GM12878 (cell line): ENCODE data around the gene ZNF680. TPM values are rescaled to one million over a fixed set of nuclear protein-coding genes. Genes with fewer than 3 reads are reported as not detected.

Experiments
- ATAC-seq: fragments of 200-7000 bp; cut with Tn5 transposase; 3 replicates; pipeline ENCODE4 v1.9.1; 2020; ENCODE audit warnings: mild to moderate bottlenecking, moderate library complexity
- BruUV-seq: library from RNA; stranded (reverse); fragments of 400-500 nt; replicated peaks from 2 replicates; lab custom pipeline; 2021; lab: Mats Ljungman, UMichigan
- CTCF ChIA-PET: fragments of 300-600 bp; sonication (Branson Sonifier 250); formaldehyde crosslinking; extraction: SDS; loops from one replicate; lab custom pipeline; 2021; ENCODE audit warnings: inconsistent platforms; lab: Yijun Ruan, JAX
- POLR2A ChIA-PET: fragments of 350-600 bp; formaldehyde crosslinking; extraction: SDS; loops from one replicate; lab custom pipeline; 2021; ENCODE audit warnings: inconsistent platforms; lab: Charles Lee
- RAD21 ChIA-PET: fragments of 300-600 bp; sonication (Branson Sonifier 250); formaldehyde crosslinking; loops from one replicate; lab custom pipeline; 2023; ENCODE audit warnings: antibody characterized with exemption; ENCODE audit not compliant: unreplicated experiment; lab: Charles Lee
- SMC1A ChIA-PET: fragments of 300-600 bp; sonication (Branson Sonifier 250); formaldehyde crosslinking; loops from one replicate; lab custom pipeline; 2023; ENCODE audit not compliant: unreplicated experiment, uncharacterized antibody; lab: Charles Lee
- DNase-seq: peaks from one replicate; pipeline ENCODE4 v3.0.0-alpha.2; 2011; ENCODE audit warnings: low read depth, low spot score
- FAIRE-seq: peaks from 3 replicates; lab custom pipeline; 2011; peaks lifted over from hg19 to GRCh38; lab: Jason Lieb, UNC
- H2AFZ ChIP-seq: 2 replicates; pipeline ENCODE4 v1.6.0; 2011; ENCODE audit warnings: low read depth, low read length, control low read depth; ENCODE audit not compliant: control insufficient read depth
- H3K27ac ChIP-seq: 2 replicates; pipeline ENCODE4 v1.5.1; 2011; ENCODE audit warnings: control low read depth; ENCODE audit not compliant: control insufficient read depth, insufficient read depth
- H3K27me3 ChIP-seq, 2 experiments: replicated peaks in 1 of 2; 2 replicates each; pipeline versions ENCODE4 v1.6.0 to v1.6.1; 2011; ENCODE audit warnings: low read length in 1 of 2; ENCODE audit not compliant: control insufficient read depth in 2 of 2, insufficient read depth in 2 of 2
- H3K36me3 ChIP-seq, 2 experiments: 2 replicates each; pipeline ENCODE4 v1.5.1; 2011; ENCODE audit warnings: low read length in 1 of 2; ENCODE audit not compliant: control insufficient read depth in 2 of 2, insufficient read depth in 2 of 2
- H3K4me1 ChIP-seq: 2 replicates; pipeline ENCODE4 v1.6.1; 2011; ENCODE audit warnings: mild to moderate bottlenecking, low read length, moderate library complexity, mixed read lengths; ENCODE audit not compliant: control insufficient read depth, insufficient read depth
- H3K4me2 ChIP-seq: 2 replicates; pipeline ENCODE4 v1.6.0; 2011; ENCODE audit warnings: control low read depth; ENCODE audit not compliant: control insufficient read depth, insufficient read depth
- H3K4me3 ChIP-seq: fragments of 200-600 bp; sonication (generic); 2 replicates; pipeline ENCODE4 v1.5.1; 2016
- H3K79me2 ChIP-seq: 2 replicates; pipeline ENCODE4 v1.6.0; 2011; ENCODE audit warnings: low read length; ENCODE audit not compliant: control insufficient read depth, insufficient read depth
- H3K9ac ChIP-seq: 2 replicates; pipeline ENCODE4 v1.8.0; 2011; ENCODE audit warnings: low read length, control low read depth, mixed read lengths; ENCODE audit not compliant: control insufficient read depth, insufficient read depth
- H3K9me3 ChIP-seq: replicated peaks from 3 replicates; pipeline ENCODE4 v1.5.1; 2011; ENCODE audit warnings: mild to moderate bottlenecking, low read length; ENCODE audit not compliant: control insufficient read depth, insufficient read depth
- H4K20me1 ChIP-seq: 2 replicates; pipeline ENCODE4 v1.6.0; 2011; ENCODE audit not compliant: control insufficient read depth, insufficient read depth
- BRCA1 ChIP-seq: IDR thresholded peaks from 2 replicates; pipeline ENCODE4 v1.6.1; 2011; ENCODE audit warnings: low read depth, low read length, improper control_type of control experiment
- CHD1 ChIP-seq: IDR thresholded peaks from 2 replicates; pipeline ENCODE4 v1.6.1; 2012; ENCODE audit warnings: low read depth, low read length, improper control_type of control experiment
- ESRRA ChIP-seq: IDR thresholded peaks from 2 replicates; pipeline ENCODE4 v1.6.1; 2012; ENCODE audit warnings: mild to moderate bottlenecking, low read length, improper control_type of control experiment
- HDGF ChIP-seq: fragments of 450-650 bp; IDR thresholded peaks from 2 replicates; pipeline ENCODE4 v1.6.1; 2016; ENCODE audit warnings: antibody characterized with exemption
- JUNB ChIP-seq: IDR thresholded peaks from 2 replicates; pipeline ENCODE4 v1.6.1; 2016; ENCODE audit warnings: antibody characterized with exemption, mild to moderate bottlenecking
- MEF2A ChIP-seq: IDR thresholded peaks from 2 replicates; pipeline ENCODE4 v1.6.1; 2011; ENCODE audit warnings: low read depth, mild to moderate bottlenecking, low read length, moderate library complexity; ENCODE audit not compliant: insufficient read depth
- MTA3 ChIP-seq: IDR thresholded peaks from 2 replicates; pipeline ENCODE4 v1.6.1; 2012; ENCODE audit warnings: low read length, inconsistent platforms, borderline replicate concordance
- SMAD5 ChIP-seq: IDR thresholded peaks from 2 replicates; pipeline ENCODE4 v1.6.1; 2016; ENCODE audit warnings: antibody characterized with exemption, low read depth
- WGBS: methylation state at CpG from one replicate; pipeline ENCODE4 v1.1.6; 2016; ENCODE audit warnings: low lambda C conversion rate; ENCODE audit not compliant: insufficient replicate concordance, insufficient coverage; ENCODE audit errors: missing lambda C conversion rate; 5-methylcytosine and 5-hydroxymethylcytosine counted together
- in situ Hi-C: fragments of 300-500 bp; cut with MboI; formaldehyde crosslinking; loops from 9 replicates; pipeline ENCODE4 v1.14.3; 2018; ENCODE audit warnings: mixed read lengths
- intact Hi-C: fragments of 100-400 bp; cut with micrococcal nuclease; formaldehyde crosslinking; loops from one replicate; pipeline ENCODE4 v1.14.2; 2022; ENCODE audit not compliant: unreplicated experiment
- polyA plus RNA-seq, 11 experiments: library from polyadenylated mRNA; depleted of rRNA in 4 of 11; unstranded in 6 of 11; stranded (reverse) in 5 of 11; fragments of >200 nt; fragmentation: Nextera tagmentation in 4 of 11; fragmentation: Illumina TruSeq in 1 of 11; extraction: Ambion mirVana in 4 of 11; extraction: Trizol in 1 of 11; gene quantifications; 1 replicate in 1 of 11; 2 replicates in 10 of 11; pipeline versions ENCODE4 v1.2.1 to v1.2.3, GENCODE V29; 2011 to 2016; ENCODE audit warnings: inconsistent platforms in 2 of 11, missing spikeins in 2 of 11, low read depth in 1 of 11
- total RNA-seq, 4 experiments: library from RNA; depleted of rRNA in 3 of 4; stranded (reverse); fragments of >200 nt in 3 of 4; fragmentation: Illumina TruSeq in 1 of 4; extraction: Trizol in 1 of 4; gene quantifications; 2 replicates each; pipeline versions ENCODE4 v1.2.1 to v1.2.3, GENCODE V29; 2013 to 2021
- TF ChIP-seq, protein P1 (sequence below): IDR thresholded peaks from 2 replicates; pipeline ENCODE4 v1.6.1; 2012; ENCODE audit warnings: low read length, inconsistent platforms
- TF ChIP-seq, protein P2 (sequence below): fragments of 450-650 bp; formaldehyde crosslinking; IDR thresholded peaks from 2 replicates; pipeline ENCODE4 v1.4.0; 2022; ENCODE audit warnings: mild to moderate bottlenecking, moderate library complexity
- TF ChIP-seq, protein P3 (sequence below): IDR thresholded peaks from 2 replicates; pipeline ENCODE4 v1.6.1; 2012; ENCODE audit warnings: low read depth, low read length, improper control_type of control experiment
- TF ChIP-seq, protein P4 (sequence below): IDR thresholded peaks from 2 replicates; pipeline ENCODE4 v1.6.1; 2012; ENCODE audit warnings: low read depth, low read length, improper control_type of control experiment

Gene ZNF680
- total and polyA plus RNA-seq, 10 of the 15 experiments (the other 5 are each of a cell fraction or from before 2014, with no cell fraction given) = 5.0 to 13.6 (median 7.8) TPM

DNA sequence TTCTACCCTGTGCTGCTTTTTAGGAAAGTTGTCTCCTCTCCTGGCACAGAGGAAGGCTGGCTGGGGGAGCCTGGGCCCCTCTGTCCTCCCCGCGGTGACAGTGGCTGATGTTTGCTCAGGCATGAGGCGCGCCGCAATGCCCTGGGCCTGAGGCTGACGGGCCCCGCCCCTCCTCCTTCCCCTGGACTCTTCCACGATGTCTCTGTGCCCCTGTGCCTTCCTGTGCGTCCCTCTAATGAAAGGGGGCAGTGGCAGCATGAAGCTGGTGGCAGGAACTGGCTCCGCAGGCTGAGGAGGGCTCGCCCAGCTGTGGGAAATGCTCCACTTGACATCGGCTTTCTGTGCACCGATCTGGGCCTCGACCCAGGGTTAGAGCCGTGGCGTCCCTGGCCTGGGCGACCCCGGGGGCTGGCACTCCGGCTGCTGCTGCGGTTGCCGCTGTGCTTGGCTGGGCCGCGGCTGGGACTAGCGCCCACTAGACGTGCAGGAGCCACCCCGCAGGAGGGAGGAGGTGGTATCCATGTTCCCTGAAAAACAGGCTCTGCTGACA lies 67.9 kb downstream of the ZNF680 start:
- ChIA-PET RAD21 (no interaction called here), CTCF (no interaction called here), SMC1A (no interaction called here), POLR2A (no interaction called here)
- no peaks in the 10 kb centered on the region for H3K4me1 ChIP-seq
- ATAC-seq (no peak), DNase-seq (no peak), FAIRE-seq (no peak)
- H3K79me2 ChIP-seq = no peaks in the 10 kb centered on the region
- no peak overlapping the region for H3K9ac ChIP-seq
- H3K36me3 ChIP-seq = no peaks in the 10 kb centered on the region
- H4K20me1 ChIP-seq = no peaks in the 10 kb centered on the region
- H3K27me3 ChIP-seq = no peaks in the 10 kb centered on the region
- BruUV-seq = no TSS peak
- TF ChIP-seq MTA3 (no peak), CHD1 (no peak), MEF2A (no peak)
- TF ChIP-seq, protein P1, sequence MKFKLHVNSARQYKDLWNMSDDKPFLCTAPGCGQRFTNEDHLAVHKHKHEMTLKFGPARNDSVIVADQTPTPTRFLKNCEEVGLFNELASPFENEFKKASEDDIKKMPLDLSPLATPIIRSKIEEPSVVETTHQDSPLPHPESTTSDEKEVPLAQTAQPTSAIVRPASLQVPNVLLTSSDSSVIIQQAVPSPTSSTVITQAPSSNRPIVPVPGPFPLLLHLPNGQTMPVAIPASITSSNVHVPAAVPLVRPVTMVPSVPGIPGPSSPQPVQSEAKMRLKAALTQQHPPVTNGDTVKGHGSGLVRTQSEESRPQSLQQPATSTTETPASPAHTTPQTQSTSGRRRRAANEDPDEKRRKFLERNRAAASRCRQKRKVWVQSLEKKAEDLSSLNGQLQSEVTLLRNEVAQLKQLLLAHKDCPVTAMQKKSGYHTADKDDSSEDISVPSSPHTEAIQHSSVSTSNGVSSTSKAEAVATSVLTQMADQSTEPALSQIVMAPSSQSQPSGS = no peak
- H2AFZ ChIP-seq = no peak overlapping the region
- no peak overlapping the region for H3K4me3 ChIP-seq
- intact Hi-C loops = no loop called here
- in situ Hi-C loops = no loop called here
- no peak overlapping the region for H3K4me2 ChIP-seq
- no peak overlapping the region for H3K27ac ChIP-seq
- WGBS = 42% methylated on average over 26 of the region's 26 CpGs
- H3K9me3 ChIP-seq = no peaks in the 10 kb centered on the region; the same call in 1 of the 3 replicates

DNA sequence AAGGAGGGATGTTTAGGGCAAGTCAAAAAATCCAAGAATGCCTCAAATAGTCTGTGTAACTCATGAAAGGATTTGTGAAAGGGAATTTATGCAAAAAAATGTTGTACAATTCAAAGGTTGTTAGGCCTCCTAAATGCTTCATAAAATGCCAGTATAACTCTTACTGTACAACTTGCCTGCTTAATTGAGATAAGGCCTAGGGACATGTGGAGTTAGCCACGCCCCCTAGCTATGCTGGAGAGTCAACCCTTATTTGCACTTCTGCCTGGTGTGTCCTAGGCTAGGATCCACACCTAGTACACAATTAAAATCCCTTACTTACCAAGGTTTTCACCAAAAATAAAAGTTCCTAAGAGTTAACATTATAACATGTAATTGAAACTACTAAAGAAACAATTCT lies 77.2 kb downstream of the ZNF680 start:
- no peaks in the 10 kb centered on the region for H4K20me1 ChIP-seq
- no peak overlapping the region for H2AFZ ChIP-seq
- no peak overlapping the region for H3K4me2 ChIP-seq
- in situ Hi-C loops = no loop called here
- RAD21 ChIA-PET = no interaction called here
- H3K36me3 ChIP-seq = no peaks in the 10 kb centered on the region
- ATAC-seq (no peak), FAIRE-seq (no peak), DNase-seq (no peak)
- 0% methylated on average over 1 of the region's 1 CpG for WGBS
- H3K79me2 ChIP-seq = no peaks in the 10 kb centered on the region
- H3K9ac ChIP-seq = no peak overlapping the region
- H3K9me3 ChIP-seq = no peaks in the 10 kb centered on the region; the same call in 2 of the 3 replicates
- CTCF ChIA-PET = no interaction called here
- SMC1A ChIA-PET = no interaction called here
- H3K4me1 ChIP-seq = no peaks in the 10 kb centered on the region
- intact Hi-C loops = no loop called here
- POLR2A ChIA-PET = no interaction called here
- no TSS peak for BruUV-seq
- H3K27ac ChIP-seq = no peak overlapping the region
- H3K27me3 ChIP-seq = no peaks in the 10 kb centered on the region
- no peak overlapping the region for H3K4me3 ChIP-seq
- TF ChIP-seq BRCA1 = no peak
- no peak for TF ChIP-seq SMAD5
- TF ChIP-seq, protein P2, sequence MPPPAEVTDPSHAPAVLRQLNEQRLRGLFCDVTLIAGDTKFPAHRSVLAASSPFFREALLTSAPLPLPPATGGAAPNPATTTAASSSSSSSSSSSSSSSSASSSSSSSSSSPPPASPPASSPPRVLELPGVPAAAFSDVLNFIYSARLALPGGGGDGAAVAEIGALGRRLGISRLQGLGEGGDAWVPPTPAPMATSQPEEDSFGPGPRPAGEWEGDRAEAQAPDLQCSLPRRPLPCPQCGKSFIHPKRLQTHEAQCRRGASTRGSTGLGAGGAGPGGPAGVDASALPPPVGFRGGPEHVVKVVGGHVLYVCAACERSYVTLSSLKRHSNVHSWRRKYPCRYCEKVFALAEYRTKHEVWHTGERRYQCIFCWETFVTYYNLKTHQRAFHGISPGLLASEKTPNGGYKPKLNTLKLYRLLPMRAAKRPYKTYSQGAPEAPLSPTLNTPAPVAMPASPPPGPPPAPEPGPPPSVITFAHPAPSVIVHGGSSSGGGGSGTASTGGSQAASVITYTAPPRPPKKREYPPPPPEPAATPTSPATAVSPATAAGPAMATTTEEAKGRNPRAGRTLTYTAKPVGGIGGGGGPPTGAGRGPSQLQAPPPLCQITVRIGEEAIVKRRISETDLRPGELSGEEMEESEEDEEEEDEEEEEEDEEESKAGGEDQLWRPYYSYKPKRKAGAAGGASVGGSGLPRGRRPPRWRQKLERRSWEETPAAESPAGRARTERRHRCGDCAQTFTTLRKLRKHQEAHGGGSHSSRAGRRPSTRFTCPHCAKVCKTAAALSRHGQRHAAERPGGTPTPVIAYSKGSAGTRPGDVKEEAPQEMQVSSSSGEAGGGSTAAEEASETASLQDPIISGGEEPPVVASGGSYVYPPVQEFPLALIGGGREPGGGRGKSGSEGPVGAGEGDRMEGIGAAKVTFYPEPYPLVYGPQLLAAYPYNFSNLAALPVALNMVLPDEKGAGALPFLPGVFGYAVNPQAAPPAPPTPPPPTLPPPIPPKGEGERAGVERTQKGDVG (CRISPR knock-in tag) = no peak
- TF ChIP-seq, protein P3, sequence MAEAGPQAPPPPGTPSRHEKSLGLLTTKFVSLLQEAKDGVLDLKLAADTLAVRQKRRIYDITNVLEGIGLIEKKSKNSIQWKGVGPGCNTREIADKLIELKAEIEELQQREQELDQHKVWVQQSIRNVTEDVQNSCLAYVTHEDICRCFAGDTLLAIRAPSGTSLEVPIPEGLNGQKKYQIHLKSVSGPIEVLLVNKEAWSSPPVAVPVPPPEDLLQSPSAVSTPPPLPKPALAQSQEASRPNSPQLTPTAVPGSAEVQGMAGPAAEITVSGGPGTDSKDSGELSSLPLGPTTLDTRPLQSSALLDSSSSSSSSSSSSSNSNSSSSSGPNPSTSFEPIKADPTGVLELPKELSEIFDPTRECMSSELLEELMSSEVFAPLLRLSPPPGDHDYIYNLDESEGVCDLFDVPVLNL = no peak
- TF ChIP-seq, protein P4, sequence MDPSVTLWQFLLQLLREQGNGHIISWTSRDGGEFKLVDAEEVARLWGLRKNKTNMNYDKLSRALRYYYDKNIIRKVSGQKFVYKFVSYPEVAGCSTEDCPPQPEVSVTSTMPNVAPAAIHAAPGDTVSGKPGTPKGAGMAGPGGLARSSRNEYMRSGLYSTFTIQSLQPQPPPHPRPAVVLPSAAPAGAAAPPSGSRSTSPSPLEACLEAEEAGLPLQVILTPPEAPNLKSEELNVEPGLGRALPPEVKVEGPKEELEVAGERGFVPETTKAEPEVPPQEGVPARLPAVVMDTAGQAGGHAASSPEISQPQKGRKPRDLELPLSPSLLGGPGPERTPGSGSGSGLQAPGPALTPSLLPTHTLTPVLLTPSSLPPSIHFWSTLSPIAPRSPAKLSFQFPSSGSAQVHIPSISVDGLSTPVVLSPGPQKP = no peak
- TF ChIP-seq HDGF = no peak
- no peak for TF ChIP-seq ESRRA
- TF ChIP-seq JUNB = no peak
